Neural cell (in vitro differentiated cells): ENCODE data around the gene NDE1. TPM values are rescaled to one million over a fixed set of nuclear protein-coding genes. Genes with fewer than 3 reads are reported as not detected.

Source experiments
- H2AFZ ChIP-seq: fragments of 200-600, 300-800 bp; sonication (generic), shearing (Covaris generic); 2 replicates; pipeline ENCODE4 v1.6.0; 2014; ENCODE audit warnings: low read depth, mild to moderate bottlenecking, antibody characterized with exemption, low read length, moderate library complexity
- H3F3A ChIP-seq: fragments of 200-600 bp; shearing (Covaris generic); 2 replicates; pipeline ENCODE4 v1.6.1; 2016; ENCODE audit warnings: mild to moderate bottlenecking, moderate library complexity, mixed read lengths, antibody characterized with exemption, low read length; ENCODE audit not compliant: insufficient read depth, poor library complexity, severe bottlenecking
- H3K27ac ChIP-seq: fragments of 200-600, 300-800 bp; sonication (generic), shearing (Covaris generic); 2 replicates; pipeline ENCODE4 v1.5.1; 2014; ENCODE audit warnings: mild to moderate bottlenecking, low read length, moderate library complexity
- H3K27me3 ChIP-seq: fragments of 300-800, 200-600 bp; sonication (generic), shearing (Covaris generic); 2 replicates; pipeline ENCODE4 v1.6.0; 2014; ENCODE audit warnings: mild to moderate bottlenecking, low read depth, low read length, moderate library complexity; ENCODE audit not compliant: insufficient read depth
- H3K36me3 ChIP-seq: fragments of 300-800, 200-600 bp; sonication (generic), shearing (Covaris generic); 2 replicates; pipeline ENCODE4 v1.5.1; 2014; ENCODE audit warnings: mild to moderate bottlenecking, antibody characterized with exemption, low read length, moderate library complexity; ENCODE audit not compliant: insufficient read depth
- H3K4me2 ChIP-seq: fragments of 300-800, 200-600 bp; sonication (generic), shearing (Covaris generic); 2 replicates; pipeline ENCODE4 v1.6.0; 2014; ENCODE audit warnings: mild to moderate bottlenecking, low read length
- H3K4me3 ChIP-seq: fragments of 300-800, 200-600 bp; sonication (generic), shearing (Covaris generic); 2 replicates; pipeline ENCODE4 v1.5.1; 2014; ENCODE audit warnings: mild to moderate bottlenecking, low read length, moderate library complexity
- H3K79me2 ChIP-seq: fragments of 200-600 bp; shearing (Covaris generic); replicated peaks from 2 replicates; pipeline ENCODE4 v1.6.0; 2014; ENCODE audit warnings: mild to moderate bottlenecking, low read length, moderate library complexity; ENCODE audit not compliant: insufficient read depth
- H3K9ac ChIP-seq: fragments of 300-800, 200-600 bp; sonication (generic), shearing (Covaris generic); 2 replicates; pipeline ENCODE4 v1.6.1; 2016; ENCODE audit warnings: mild to moderate bottlenecking, low read length, mixed read lengths
- H3K9me2 ChIP-seq: fragments of 200-600 bp; shearing (Covaris generic); 2 replicates; pipeline ENCODE4 v1.6.1; 2016; ENCODE audit warnings: mild to moderate bottlenecking, low read length, mixed read lengths; ENCODE audit not compliant: insufficient read depth
- H3K9me3 ChIP-seq: fragments of 200-600, 300-800 bp; sonication (generic), shearing (Covaris generic); 2 replicates; pipeline ENCODE4 v1.6.1; 2016; ENCODE audit warnings: mild to moderate bottlenecking, mixed run types, low read length, moderate library complexity, mixed read lengths
- H4K20me1 ChIP-seq: fragments of 200-600 bp; shearing (Covaris generic); 2 replicates; pipeline ENCODE4 v1.6.1; 2016; ENCODE audit warnings: mild to moderate bottlenecking, mixed run types; ENCODE audit not compliant: insufficient read depth
- CTCF ChIP-seq: fragments of 450-650 bp; IDR thresholded peaks from 2 replicates; pipeline ENCODE4 v1.5.1; 2014; ENCODE audit warnings: antibody characterized with exemption, mild to moderate bottlenecking, moderate library complexity; ENCODE audit not compliant: poor library complexity, severe bottlenecking
- EP300 ChIP-seq: fragments of 450-650 bp; conservative IDR thresholded peaks from 2 replicates; pipeline ENCODE4 v1.6.1; 2014; ENCODE audit warnings: antibody characterized with exemption, mild to moderate bottlenecking, moderate library complexity; ENCODE audit not compliant: poor library complexity, severe bottlenecking
- EZH2 ChIP-seq: fragments of 200-600, 300-800 bp; shearing (Covaris generic), sonication (generic); IDR thresholded peaks from 2 replicates; pipeline ENCODE4 v1.6.1; 2014; ENCODE audit warnings: antibody characterized with exemption, low read length, borderline replicate concordance, mild to moderate bottlenecking; ENCODE audit not compliant: insufficient read depth, poor library complexity, severe bottlenecking
- MXI1 ChIP-seq: fragments of 450-650 bp; conservative IDR thresholded peaks from 2 replicates; pipeline ENCODE4 v1.6.1; 2014; ENCODE audit warnings: antibody characterized with exemption, mild to moderate bottlenecking; ENCODE audit not compliant: poor library complexity, severe bottlenecking
- POLR2AphosphoS5 ChIP-seq: IDR thresholded peaks from 2 replicates; pipeline ENCODE4 v1.6.1; 2012
- RAD21 ChIP-seq: fragments of 450-650 bp; conservative IDR thresholded peaks from 2 replicates; pipeline ENCODE4 v1.6.1; 2014; ENCODE audit warnings: antibody characterized with exemption, mild to moderate bottlenecking, moderate library complexity
- REST ChIP-seq: IDR thresholded peaks from 2 replicates; pipeline ENCODE4 v1.6.1; 2012; ENCODE audit warnings: borderline replicate concordance
- SMC3 ChIP-seq: fragments of 450-650 bp; conservative IDR thresholded peaks from 2 replicates; pipeline ENCODE4 v1.6.1; 2014; ENCODE audit warnings: antibody characterized with exemption, mild to moderate bottlenecking, moderate library complexity; ENCODE audit not compliant: poor library complexity
- TAF1 ChIP-seq: IDR thresholded peaks from 2 replicates; pipeline ENCODE4 v1.6.1; 2012; ENCODE audit warnings: low read depth
- polyA plus RNA-seq: library from polyadenylated mRNA; depleted of rRNA; stranded (reverse); fragments of >200 nt; gene quantifications from 2 replicates; pipeline ENCODE4 v1.2.3, GENCODE V29; 2014

NDE1 gene
- polyA plus RNA-seq, 1 donor from 2014 or later, result not detected

- no peaks in the 10 kb centered on the region for H3K36me3 ChIP-seq
- H3K9me3 ChIP-seq, result no peaks in the 10 kb centered on the region
- H3K27ac ChIP-seq, result no peak overlapping the region
- H2AFZ ChIP-seq, result no peak overlapping the region
- H3F3A ChIP-seq, result no peaks in the 10 kb centered on the region
- no peak overlapping the region for H3K4me3 ChIP-seq
- no peaks in the 10 kb centered on the region for H3K9me2 ChIP-seq
- H3K27me3 ChIP-seq, result no peaks in the 10 kb centered on the region
- no peaks in the 10 kb centered on the region for H3K79me2 ChIP-seq
- H4K20me1 ChIP-seq, result no peaks in the 10 kb centered on the region
- no peak overlapping the region for H3K4me2 ChIP-seq
- no peak overlapping the region for H3K9ac ChIP-seq
- no peak for TF ChIP-seq REST
- TF ChIP-seq POLR2AphosphoS5, result no peak
- TF ChIP-seq MXI1, result no peak
- TF ChIP-seq EZH2, result no peak
- TF ChIP-seq CTCF, result no peak
- TF ChIP-seq TAF1, result no peak
- no peak for TF ChIP-seq EP300
- no peak for TF ChIP-seq SMC3
These were observed 116.9 kb downstream of the NDE1 start for GRCh38 chr16:15766918-15767317.

GRCh38 chr16:15768201-15768600, 118.2 kb downstream of the NDE1 start:
- no peaks in the 10 kb centered on the region for H3K27me3 ChIP-seq
- H4K20me1 ChIP-seq, result no peaks in the 10 kb centered on the region
- H3K9me2 ChIP-seq, result no peaks in the 10 kb centered on the region
- H3K27ac ChIP-seq, result no peak overlapping the region
- no peaks in the 10 kb centered on the region for H3F3A ChIP-seq
- no peaks in the 10 kb centered on the region for H3K36me3 ChIP-seq
- TF ChIP-seq EP300 (no peak), SMC3 (no peak), POLR2AphosphoS5 (no peak), MXI1 (no peak), RAD21 (no peak), EZH2 (no peak), CTCF (no peak), REST (no peak), TAF1 (no peak)
- H3K4me2 ChIP-seq, result no peak overlapping the region
- no peak overlapping the region for H3K4me3 ChIP-seq
- no peaks in the 10 kb centered on the region for H3K9me3 ChIP-seq
- no peaks in the 10 kb centered on the region for H3K79me2 ChIP-seq
- no peak overlapping the region for H3K9ac ChIP-seq
- H2AFZ ChIP-seq, result no peak overlapping the region
